Right lobe of liver (tissue), 4 donors: ENCODE data around the gene ANKRD34B.

Experiments used
- CTCF ChIP-seq, 4 donors: fragments of 200-600 bp in 3 of 4; fragments of 450-650 bp in 1 of 4; IDR thresholded peaks; one replicate each; pipeline versions ENCODE4 v1.5.1 to v1.8.0; 2016 to 2022; ENCODE audit warnings: antibody characterized with exemption in 4 of 4, mild to moderate bottlenecking in 2 of 4
- POLR2A ChIP-seq: fragments of 450-650 bp; IDR thresholded peaks from one replicate; pipeline ENCODE4 v1.6.1; 2017; ENCODE audit warnings: antibody characterized with exemption, mild to moderate bottlenecking
- donor health status: DM: no; HTN: no; CAD: no.
- donor health status: DM: no; HTN: no; CAD: no.
- donor health status: DM: no; HTN: yes; CAD: no.

GRCh38 chr5:80600943-80601693 is 31.0 kb upstream of the ANKRD34B start:
- TF ChIP-seq CTCF (IDR thresholded peaks at IDR 0.05), result no peak
- TF ChIP-seq POLR2A, result no peak
